GM20000 (cell line): ENCODE measurements around the gene UQCR11.

Experiments
- DNase-seq: peaks from one replicate; pipeline ENCODE4 v3.0.0; 2012; ENCODE audit warnings: low spot score
- TF ChIP-seq, protein P1 (sequence below): IDR thresholded peaks from 2 replicates; pipeline ENCODE4 v1.5.1; 2012; ENCODE audit warnings: mild to moderate bottlenecking, control low read depth; ENCODE audit errors: extremely low read depth, missing control alignments

The UQCR11 gene

DNA sequence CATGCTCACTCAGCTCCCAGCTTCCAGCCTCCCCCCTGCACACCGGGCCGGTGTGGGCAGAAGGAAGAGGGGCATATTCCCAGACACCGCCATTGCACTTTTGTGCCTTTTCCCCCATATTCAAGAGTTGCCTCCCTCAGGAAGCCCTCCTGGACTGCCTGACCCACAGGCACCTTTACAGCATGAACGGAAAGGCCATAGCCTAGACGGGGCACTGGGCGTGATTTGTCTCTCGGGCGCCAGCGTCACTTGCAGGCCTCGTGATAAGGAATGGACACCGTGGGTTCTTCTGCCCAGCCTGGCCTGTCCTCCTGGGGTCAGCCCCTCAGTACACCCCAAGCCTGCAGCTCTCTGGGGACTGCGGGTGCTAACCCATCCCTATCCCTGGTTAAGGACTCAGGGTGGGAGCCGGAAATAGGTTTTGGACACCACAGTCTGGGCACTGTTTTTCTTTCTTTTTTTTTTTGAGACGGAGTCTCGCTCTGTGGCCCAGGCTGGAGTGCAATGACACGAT is 933 bp upstream of the UQCR11 start:
- TF ChIP-seq, protein P1, sequence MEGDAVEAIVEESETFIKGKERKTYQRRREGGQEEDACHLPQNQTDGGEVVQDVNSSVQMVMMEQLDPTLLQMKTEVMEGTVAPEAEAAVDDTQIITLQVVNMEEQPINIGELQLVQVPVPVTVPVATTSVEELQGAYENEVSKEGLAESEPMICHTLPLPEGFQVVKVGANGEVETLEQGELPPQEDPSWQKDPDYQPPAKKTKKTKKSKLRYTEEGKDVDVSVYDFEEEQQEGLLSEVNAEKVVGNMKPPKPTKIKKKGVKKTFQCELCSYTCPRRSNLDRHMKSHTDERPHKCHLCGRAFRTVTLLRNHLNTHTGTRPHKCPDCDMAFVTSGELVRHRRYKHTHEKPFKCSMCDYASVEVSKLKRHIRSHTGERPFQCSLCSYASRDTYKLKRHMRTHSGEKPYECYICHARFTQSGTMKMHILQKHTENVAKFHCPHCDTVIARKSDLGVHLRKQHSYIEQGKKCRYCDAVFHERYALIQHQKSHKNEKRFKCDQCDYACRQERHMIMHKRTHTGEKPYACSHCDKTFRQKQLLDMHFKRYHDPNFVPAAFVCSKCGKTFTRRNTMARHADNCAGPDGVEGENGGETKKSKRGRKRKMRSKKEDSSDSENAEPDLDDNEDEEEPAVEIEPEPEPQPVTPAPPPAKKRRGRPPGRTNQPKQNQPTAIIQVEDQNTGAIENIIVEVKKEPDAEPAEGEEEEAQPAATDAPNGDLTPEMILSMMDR, result no peak
- peak; percentile 52 for DNase-seq

DNA sequence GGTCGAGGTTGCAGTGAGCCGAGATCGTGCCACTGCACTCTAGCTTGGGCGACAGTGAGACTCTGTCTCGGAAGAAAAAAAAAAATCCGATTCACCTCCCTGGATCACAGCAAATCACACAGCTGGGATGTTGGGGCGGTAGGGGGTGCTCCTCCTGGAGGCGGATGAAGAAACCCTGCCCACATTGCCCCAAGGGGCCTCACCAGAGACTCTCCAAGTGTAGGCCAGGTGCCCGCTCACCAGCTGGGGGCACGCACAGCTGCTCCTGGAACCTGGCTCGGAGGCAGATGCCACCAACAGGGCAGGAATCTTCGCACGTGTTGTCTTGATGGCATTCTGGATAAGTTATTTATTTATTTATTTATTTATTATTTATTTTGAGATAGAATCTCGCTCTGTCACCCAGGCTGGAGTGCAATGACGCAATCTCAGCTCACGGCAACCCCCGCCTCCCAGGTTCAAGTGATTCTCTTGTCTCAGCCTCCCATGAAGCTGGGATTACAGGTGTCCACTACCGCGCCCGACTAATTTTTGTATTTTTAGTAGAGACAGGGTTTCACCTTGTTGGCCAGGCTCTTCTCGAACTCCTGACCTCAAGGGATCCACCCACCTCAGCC is 3.1 kb downstream of the UQCR11 start:
- TF ChIP-seq, protein P1, result no peak
- no peak for DNase-seq

DNA sequence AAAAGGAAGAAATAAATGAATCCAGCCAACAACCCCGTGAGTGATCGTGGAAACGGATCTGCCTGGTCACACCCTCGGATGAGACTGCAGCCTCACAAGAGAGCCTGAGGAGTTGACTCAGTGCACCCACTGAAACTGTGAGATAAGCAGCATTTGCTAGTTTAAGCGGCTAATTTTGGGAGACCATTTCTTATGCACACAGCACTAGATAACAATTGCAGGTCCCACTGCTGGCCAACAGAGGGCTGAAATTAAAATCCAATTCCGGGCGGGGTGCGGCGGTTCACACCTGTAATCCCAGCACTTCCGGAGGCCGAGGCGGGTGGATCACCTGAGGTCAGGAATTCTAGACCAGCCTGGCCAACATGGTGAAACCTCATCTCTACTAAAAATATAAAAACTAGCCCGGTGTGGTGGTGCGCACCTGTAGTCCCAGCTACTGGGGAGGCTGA is 3.6 kb downstream of the UQCR11 start:
- TF ChIP-seq, protein P1, result no peak
- DNase-seq, result no peak

DNA sequence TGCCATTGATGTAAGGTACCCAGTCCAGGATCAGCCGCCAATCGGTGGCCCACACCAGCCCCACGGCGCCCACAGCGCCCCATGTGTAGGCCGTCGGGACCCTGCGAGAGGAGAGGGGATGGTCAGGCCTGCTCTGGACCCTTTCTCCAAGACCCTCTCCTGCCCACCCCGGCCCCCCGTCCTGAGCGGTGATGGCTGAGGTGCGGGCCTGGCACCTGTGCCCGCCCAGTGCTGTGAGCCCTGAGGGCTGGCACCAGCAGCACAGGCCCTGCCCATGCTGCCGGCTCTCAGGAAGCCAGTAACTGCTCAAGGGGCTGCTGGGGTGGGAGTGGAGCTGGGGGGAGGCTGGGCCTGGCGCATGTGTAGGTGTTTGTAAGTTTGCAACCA is 5.8 kb downstream of the UQCR11 start:
- TF ChIP-seq, protein P1, result no peak
- no peak for DNase-seq

DNA sequence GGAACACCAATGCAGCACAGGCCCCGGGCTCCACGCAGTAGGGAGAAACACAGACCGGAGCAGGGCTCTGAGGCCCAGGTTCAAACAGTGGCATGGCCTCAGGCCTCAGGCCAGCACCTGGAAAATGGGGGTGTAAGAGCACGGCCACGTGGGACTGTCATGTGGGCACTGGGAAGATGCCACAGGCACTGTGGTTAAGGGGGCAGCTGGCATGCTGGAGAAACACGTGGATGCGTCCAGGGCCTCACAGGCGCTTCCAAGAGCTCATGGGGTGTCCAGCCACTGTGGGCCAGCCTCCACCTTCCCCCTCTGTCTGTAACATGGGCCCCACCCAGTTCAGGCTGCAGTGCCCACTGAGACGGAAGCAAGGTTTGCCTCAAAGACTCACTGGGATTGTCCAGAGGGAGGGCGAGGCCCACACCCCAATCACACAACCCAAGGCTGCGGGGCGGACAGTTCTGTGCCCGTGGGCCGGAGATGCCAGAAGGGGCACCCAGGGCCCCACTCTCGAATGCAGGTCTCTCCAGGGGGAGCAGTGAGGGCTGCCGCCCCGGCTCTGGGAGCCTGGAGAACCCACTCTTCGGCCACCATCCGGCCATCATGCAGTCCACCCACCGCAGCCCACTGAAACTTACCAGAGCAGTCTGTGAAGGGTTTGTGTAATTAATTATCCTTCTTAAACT is 6.3 kb downstream of the UQCR11 start:
- no peak for DNase-seq
- TF ChIP-seq, protein P1, result no peak

- DNase-seq, result no peak
- TF ChIP-seq, protein P1, result no peak
Observed at GRCh38 chr19:1593501-1593772, 11.8 kb downstream of the UQCR11 start.

DNA sequence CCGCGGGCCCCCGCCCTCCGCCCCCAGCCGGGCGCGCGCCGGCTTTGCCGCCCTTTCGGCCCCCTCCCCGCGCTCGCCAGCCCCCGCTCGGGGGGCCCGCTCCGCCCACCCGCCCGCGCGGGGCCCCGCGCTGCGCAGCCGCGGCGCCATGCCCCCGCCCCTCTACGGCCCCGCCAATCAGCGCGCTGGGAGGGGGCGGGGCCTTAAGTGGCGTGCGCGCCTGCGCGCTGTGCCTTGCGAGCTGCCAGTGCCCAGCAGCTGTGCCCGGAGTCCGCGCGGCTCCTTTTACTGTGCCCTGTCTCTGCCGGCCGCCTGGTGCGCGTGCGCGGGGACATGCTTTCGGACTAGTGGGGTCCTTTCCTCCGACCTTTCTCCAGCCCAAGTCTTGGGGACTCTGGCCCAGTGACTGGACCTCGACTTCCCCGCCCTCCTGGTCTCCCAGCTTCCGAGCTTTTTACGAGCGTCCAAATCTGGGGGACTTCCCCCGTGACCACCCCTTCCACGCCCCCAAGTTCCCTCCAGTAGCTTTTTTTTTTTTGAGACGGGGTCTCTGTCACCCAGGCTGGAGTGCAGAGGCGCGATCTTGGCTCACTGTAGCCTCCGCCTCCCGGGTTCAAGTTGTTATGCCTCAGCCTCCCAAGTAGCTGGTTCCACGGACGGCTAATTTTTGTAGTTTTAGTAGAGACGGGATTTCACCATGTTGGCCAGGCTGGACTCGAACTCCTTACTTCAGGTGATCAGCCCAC is 12.3 kb downstream of the UQCR11 start, which contains the start of gene MBD3:
TSS of gene MBD3 (minus strand) at position 111 of the 746 bp plus-strand sequence. CDS start 234 bp downstream, outside the sequence.
- TF ChIP-seq, protein P1, result no peak
- peak; percentile 99 for DNase-seq
